HG03280 (cell line): Measurements from ENCODE around the gene OR5J2.
"Not testable (repeated sequence)": the region's sequence is repeated elsewhere in the genome, so short reads cannot be mapped to it uniquely, and the experiment has no call there.

Experiments used
- ATAC-seq: cut with Tn5 transposase; IDR thresholded peaks from one replicate; pipeline ENCODE4 v1.9.1; 2021; ENCODE audit warnings: mild to moderate bottlenecking, moderate library complexity; ENCODE audit not compliant: unreplicated experiment

Gene OR5J2

GRCh38 chr11:56176318-56176717, at the start of gene OR5J2:
Gene OR5J2 (plus strand): TSS chr11:56176618. CDS start chr11:56176618, 0 bp downstream.
- no peak for ATAC-seq

DNA sequence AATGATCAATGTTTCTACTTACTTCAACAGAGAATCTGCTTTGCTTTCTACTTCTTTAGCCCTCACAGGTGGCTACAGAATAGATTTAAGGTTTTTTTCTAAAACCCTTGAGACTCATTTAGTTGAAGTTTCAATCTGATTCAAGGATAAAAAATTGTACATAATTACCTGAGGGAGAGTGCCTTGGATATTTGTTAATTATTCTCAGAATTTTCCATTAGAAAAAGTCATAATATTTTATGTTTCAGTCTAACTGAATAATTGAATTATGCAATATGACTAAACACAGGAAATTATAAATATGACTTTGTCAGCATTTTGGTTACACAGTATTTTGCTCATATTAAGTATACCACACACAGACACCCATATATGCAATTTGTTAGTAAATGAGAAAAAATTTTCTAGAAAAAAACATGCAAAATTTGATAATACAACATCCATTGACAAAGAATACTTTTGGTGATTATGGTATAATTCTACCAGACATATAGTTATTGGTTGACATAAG, 36.2 kb upstream of the OR5J2 start, which contains the start of gene OR8J3:
Gene OR8J3 (minus strand): TSS at position 51 of the 511 bp plus-strand sequence. CDS start 2,483 bp downstream, outside the sequence.
- ATAC-seq: no peak

DNA sequence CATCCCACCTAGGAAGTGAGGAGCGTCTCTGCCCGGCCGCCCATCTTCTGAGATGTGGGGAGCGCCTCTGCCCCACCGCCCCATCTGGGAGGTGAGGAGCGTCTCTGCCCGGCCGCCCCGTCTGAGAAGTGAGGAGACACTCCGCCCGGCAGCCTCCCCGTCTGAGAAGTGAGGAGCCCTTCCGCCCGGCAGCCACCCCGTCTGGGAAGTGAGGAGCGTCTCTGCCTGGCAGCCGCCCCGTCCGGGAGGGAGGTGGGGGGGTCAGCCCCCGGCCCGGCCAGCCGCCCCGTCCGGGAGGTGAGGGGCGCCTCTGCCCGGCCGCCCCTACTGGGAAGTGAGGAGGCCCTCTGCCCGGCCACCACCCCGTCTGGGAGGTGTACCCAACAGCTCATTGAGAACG, 32.7 kb upstream of the OR5J2 start:
- not testable (repeated sequence) for ATAC-seq

GRCh38 chr11:56151376-56151775, 25.0 kb upstream of the OR5J2 start:
- no peak for ATAC-seq

DNA sequence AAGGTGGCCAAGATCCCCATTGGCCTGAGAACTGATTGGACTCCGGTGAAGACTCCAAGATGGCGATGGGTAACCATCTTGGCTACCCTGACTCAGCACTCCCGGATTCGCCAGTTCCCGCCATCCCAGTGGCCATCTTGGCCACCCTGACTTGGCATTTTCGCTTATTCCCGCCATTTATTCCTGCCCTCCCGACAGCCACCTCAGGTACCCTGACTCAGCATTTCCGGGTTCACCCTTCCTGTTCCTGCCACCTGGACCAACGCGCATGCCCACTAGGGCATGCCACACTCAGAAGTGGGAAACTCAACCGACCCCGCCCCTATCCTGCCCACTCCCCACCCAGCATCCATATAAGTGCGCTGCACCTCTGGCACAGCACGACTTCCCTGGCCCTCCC, 24.1 kb upstream of the OR5J2 start:
- ATAC-seq: no peak

- ATAC-seq: no peak
Observed at GRCh38 chr11:56160217-56160616, 16.2 kb upstream of the OR5J2 start, which contains the start of gene OR8K5. Gene OR8K5 (minus strand): TSS chr11:56160317. CDS start chr11:56160317, 0 bp downstream.

- ATAC-seq: no peak
Observed at GRCh38 chr11:56163804-56164203, 12.6 kb upstream of the OR5J2 start.

DNA sequence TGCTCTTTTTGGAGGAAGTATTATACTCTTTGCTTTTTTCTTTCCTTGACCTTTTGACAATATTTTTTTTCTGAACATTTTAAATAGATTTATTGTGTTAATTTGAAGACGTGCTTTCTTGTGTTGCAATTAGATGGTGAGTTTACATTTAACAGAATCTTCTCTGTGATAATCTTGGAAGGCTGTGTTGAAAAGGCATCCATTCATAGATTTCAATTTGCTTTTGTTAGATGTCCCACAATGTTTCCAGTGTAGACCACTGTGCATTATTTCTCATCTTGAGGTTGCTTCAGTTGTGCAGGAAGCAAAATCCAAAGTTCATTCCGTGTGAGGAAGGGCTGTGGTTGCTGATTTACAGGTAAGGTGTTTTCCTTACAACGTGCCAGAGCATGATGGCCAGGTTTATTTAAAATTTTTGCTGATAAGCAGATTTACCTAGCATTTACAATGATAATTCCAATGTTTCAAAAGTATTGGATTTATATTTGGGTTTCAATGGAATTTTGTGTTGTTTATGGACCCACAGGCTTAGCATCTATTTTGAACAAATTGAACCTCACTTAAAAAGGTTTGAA, 4.1 kb upstream of the OR5J2 start:
- no peak for ATAC-seq

DNA sequence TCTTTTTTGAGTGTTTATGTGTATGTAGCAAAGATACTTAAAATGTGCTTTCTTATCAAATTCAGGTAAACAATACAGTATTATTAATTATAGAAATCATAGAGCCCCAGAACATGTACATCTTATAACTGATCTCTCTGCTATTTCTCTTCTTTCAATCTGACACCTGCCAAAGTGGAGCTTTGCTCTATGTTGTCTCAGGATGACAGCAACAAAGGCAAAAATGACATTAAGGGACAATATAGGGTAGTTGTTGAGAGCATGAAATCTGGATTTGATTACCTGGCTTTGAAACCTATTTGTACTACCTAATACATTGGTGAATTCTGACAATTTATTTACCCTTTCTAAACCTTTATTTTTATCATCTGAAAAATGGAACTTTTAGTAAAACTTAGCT, 7.0 kb downstream of the OR5J2 start:
- no peak for ATAC-seq

DNA sequence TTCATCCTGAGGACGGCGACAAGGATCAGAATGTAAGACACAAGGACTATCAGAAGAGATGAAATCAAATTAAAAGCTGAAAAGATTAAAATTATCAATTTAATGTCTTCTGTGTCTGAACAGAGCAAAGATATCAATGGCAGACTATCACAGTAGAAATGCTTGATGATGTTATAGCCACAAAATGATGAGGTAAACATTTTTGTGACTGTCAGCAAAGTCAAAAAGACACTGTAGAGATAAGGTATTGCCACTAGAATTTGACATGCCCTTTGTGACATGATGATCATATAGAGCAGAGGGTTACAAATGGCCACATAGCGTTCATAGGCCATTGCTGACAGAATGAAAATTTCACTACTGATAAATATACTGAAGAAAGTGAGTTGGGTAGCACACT, 12.2 kb downstream of the OR5J2 start:
- no peak for ATAC-seq

DNA sequence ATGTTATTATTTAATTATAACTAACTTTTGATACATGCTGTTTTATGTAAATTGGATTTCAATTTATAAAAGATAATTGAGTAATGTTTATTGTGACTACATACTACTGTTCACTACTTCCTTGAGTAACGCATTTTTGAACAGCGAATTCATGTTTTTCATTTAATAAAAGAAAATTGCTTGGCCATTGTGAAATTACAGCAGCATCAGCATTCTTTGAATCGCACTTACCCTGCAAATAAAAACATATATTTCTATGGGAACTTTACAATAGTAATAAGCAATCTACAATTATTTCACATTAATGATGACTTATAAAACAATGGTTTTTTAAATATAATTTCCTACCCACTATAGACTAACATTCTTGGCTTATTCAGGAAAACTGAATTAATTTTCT, 20.3 kb downstream of the OR5J2 start:
- no peak for ATAC-seq

- ATAC-seq: no peak
Observed at GRCh38 chr11:56197367-56197766, 20.9 kb downstream of the OR5J2 start.

GRCh38 chr11:56207790-56208189, 31.4 kb downstream of the OR5J2 start:
- ATAC-seq: no peak

- ATAC-seq: no peak
Observed at GRCh38 chr11:56214537-56214936, 38.1 kb downstream of the OR5J2 start.

DNA sequence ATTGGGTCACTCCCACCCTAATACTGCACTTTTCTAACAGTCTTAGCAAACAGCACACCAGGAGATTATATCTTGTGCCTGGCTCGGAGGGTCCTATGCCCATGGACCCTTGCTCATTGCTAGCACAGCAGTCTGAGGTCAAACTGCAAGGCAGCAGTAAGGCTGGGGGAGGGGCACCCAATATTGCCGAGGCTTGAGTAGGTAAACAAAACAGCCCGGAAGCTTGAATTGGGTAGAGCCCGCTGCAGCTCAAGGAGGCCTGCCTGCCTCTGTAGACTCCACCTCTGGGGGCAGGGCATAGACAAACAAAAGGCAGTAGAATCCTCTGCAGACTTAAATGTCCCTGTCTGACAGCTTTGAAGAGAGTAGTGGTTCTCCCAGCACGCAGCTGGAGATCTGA, 43.3 kb downstream of the OR5J2 start:
- ATAC-seq: not testable (repeated sequence)
